Suprapubic skin (tissue), 4 donors: ENCODE data around the gene PDE4D. TPM values are rescaled to one million over a fixed set of nuclear protein-coding genes. Genes with fewer than 3 reads are reported as not detected.

ENCODE experiments used
- DNase-seq, 2 donors: peaks; one replicate each; pipeline ENCODE4 v3.0.0-alpha.2; 2019; ENCODE audit warnings: low spot score in 2 of 2
- H3K27ac ChIP-seq: fragments of 200-600 bp; sonication (generic); one replicate; pipeline ENCODE4 v1.5.1; 2019
- H3K27me3 ChIP-seq: fragments of 200-600 bp; sonication (generic); one replicate; pipeline ENCODE4 v1.5.1; 2019
- H3K36me3 ChIP-seq: fragments of 200-600 bp; sonication (generic); one replicate; pipeline ENCODE4 v1.5.1; 2019
- H3K4me1 ChIP-seq: fragments of 200-600 bp; sonication (generic); one replicate; pipeline ENCODE4 v1.5.1; 2019
- H3K4me3 ChIP-seq: fragments of 200-600 bp; sonication (generic); one replicate; pipeline ENCODE4 v1.5.1; 2019; ENCODE audit warnings: mild to moderate bottlenecking
- H3K9me3 ChIP-seq: fragments of 200-600 bp; sonication (generic); one replicate; pipeline ENCODE4 v1.5.1; 2019
- CTCF ChIP-seq, 2 donors: fragments of 200-600 bp in 1 of 2; fragments of 450-650 bp in 1 of 2; sonication (generic) in 1 of 2; IDR thresholded peaks; one replicate each; pipeline ENCODE4 v1.5.1; 2016 to 2019; ENCODE audit warnings: antibody characterized with exemption in 2 of 2, mild to moderate bottlenecking in 1 of 2, moderate library complexity in 1 of 2
- EP300 ChIP-seq: sonication (generic); formaldehyde crosslinking; IDR thresholded peaks from one replicate; pipeline ENCODE4 v1.6.1; 2017; ENCODE audit warnings: antibody characterized with exemption
- POLR2A ChIP-seq, 2 donors: fragments of 450-650 bp; IDR thresholded peaks; one replicate each; pipeline ENCODE4 v1.6.1; 2017; ENCODE audit warnings: antibody characterized with exemption in 2 of 2, mild to moderate bottlenecking in 2 of 2, moderate library complexity in 2 of 2
- POLR2AphosphoS5 ChIP-seq, 3 donors: sonication (generic); formaldehyde crosslinking; IDR thresholded peaks; one replicate each; pipeline ENCODE4 v1.6.1; 2017; ENCODE audit warnings: antibody characterized with exemption in 3 of 3
- WGBS: methylation state at CpG from one replicate; pipeline ENCODE4 v1.1.5; 2018; 5-methylcytosine and 5-hydroxymethylcytosine counted together
- total RNA-seq, 4 donors: library from RNA; depleted of rRNA; stranded (reverse); fragments of >200 nt; gene quantifications; one replicate each; pipeline ENCODE4 v1.1.0, GENCODE V29; 2016

Gene PDE4D
- total RNA-seq, 4 donors from 2014 or later = 26.8 to 57.2 (median 29.9) TPM

GRCh38 chr5:59782856-59783255 lies 110.7 kb downstream of the PDE4D start:
- Histone ChIP-seq H3K9me3 (no peaks in the 10 kb centered on the region), H3K27me3 (no peaks in the 10 kb centered on the region)
- no peak for TF ChIP-seq EP300
- TF ChIP-seq POLR2AphosphoS5 (IDR thresholded peaks at IDR 0.05) = no peak
- TF ChIP-seq CTCF (IDR thresholded peaks at IDR 0.05) = no peak
- no peak for TF ChIP-seq POLR2A (IDR thresholded peaks at IDR 0.05)

GRCh38 chr5:59779453-59779852 lies 114.1 kb downstream of the PDE4D start:
- 82% methylated on average over 2 of the region's 2 CpGs for WGBS
- no peaks in the 10 kb centered on the region for H3K27me3 ChIP-seq

More at GRCh38 chr5:59782856-59783255, 110.7 kb downstream of the PDE4D start:
- WGBS = 62% methylated on average over 1 of the region's 1 CpG
- Histone ChIP-seq H3K27ac (no peak overlapping the region), H3K4me3 (no peak overlapping the region), H3K36me3 (no peaks in the 10 kb centered on the region), H3K4me1 (peaks cover 12% of the 10 kb centered on the region)
- no peak for DNase-seq

GRCh38 chr5:59777028-59777427 lies 116.5 kb downstream of the PDE4D start:
- Histone ChIP-seq H3K36me3 (no peaks in the 10 kb centered on the region), H3K4me1 (peaks cover 5% of the 10 kb centered on the region), H3K27ac (no peak overlapping the region), H3K27me3 (no peaks in the 10 kb centered on the region), H3K9me3 (no peaks in the 10 kb centered on the region), H3K4me3 (no peak overlapping the region)
- TF ChIP-seq CTCF (IDR thresholded peaks at IDR 0.05) (no peak), POLR2AphosphoS5 (IDR thresholded peaks at IDR 0.05) (no peak), EP300 (no peak), POLR2A (IDR thresholded peaks at IDR 0.05) (no peak)
- WGBS = 41% methylated on average over 4 of the region's 4 CpGs
- DNase-seq = no peak

More at GRCh38 chr5:59779453-59779852, 114.1 kb downstream of the PDE4D start:
- Histone ChIP-seq H3K4me1 (no peaks in the 10 kb centered on the region), H3K9me3 (no peaks in the 10 kb centered on the region), H3K36me3 (no peaks in the 10 kb centered on the region), H3K4me3 (no peak overlapping the region), H3K27ac (no peak overlapping the region)
- TF ChIP-seq CTCF (IDR thresholded peaks at IDR 0.05) (no peak), EP300 (no peak), POLR2AphosphoS5 (IDR thresholded peaks at IDR 0.05) (no peak), POLR2A (IDR thresholded peaks at IDR 0.05) (no peak)
- no peak for DNase-seq

GRCh38 chr5:59773294-59773693 lies 120.2 kb downstream of the PDE4D start:
- H3K27ac ChIP-seq = no peak overlapping the region
- TF ChIP-seq CTCF (IDR thresholded peaks at IDR 0.05) = no peak
- TF ChIP-seq POLR2AphosphoS5 (IDR thresholded peaks at IDR 0.05) = no peak
- no peak for TF ChIP-seq POLR2A (IDR thresholded peaks at IDR 0.05)
- no peak for TF ChIP-seq EP300
- no peaks in the 10 kb centered on the region for H3K27me3 ChIP-seq
- no peak overlapping the region for H3K4me3 ChIP-seq
- H3K9me3 ChIP-seq = no peaks in the 10 kb centered on the region
- H3K4me1 ChIP-seq = peaks cover 23% of the 10 kb centered on the region
- no peak for DNase-seq
- H3K36me3 ChIP-seq = no peaks in the 10 kb centered on the region

- 68% methylated on average over 2 of the region's 2 CpGs for WGBS
- TF ChIP-seq POLR2A (IDR thresholded peaks at IDR 0.05) = no peak
- TF ChIP-seq POLR2AphosphoS5 (IDR thresholded peaks at IDR 0.05) = no peak
- no peak for TF ChIP-seq CTCF (IDR thresholded peaks at IDR 0.05)
- TF ChIP-seq EP300 = no peak
Measured at GRCh38 chr5:59772757-59773156, 120.8 kb downstream of the PDE4D start.

More at GRCh38 chr5:59772757-59773156, 120.8 kb downstream of the PDE4D start:
- H3K4me1 ChIP-seq = peaks cover 27% of the 10 kb centered on the region
- H3K27ac ChIP-seq = no peak overlapping the region
- no peaks in the 10 kb centered on the region for H3K27me3 ChIP-seq
- no peak for DNase-seq
- H3K9me3 ChIP-seq = no peaks in the 10 kb centered on the region
- H3K36me3 ChIP-seq = no peaks in the 10 kb centered on the region
- no peak overlapping the region for H3K4me3 ChIP-seq
